ENCODE data around the gene COL5A1. TPM values are rescaled to one million over a fixed set of nuclear protein-coding genes. Genes with fewer than 3 reads are reported as not detected.

The COL5A1 gene
- total RNA-seq, 1 donor from 2014 or later: 99.6 TPM

DNA sequence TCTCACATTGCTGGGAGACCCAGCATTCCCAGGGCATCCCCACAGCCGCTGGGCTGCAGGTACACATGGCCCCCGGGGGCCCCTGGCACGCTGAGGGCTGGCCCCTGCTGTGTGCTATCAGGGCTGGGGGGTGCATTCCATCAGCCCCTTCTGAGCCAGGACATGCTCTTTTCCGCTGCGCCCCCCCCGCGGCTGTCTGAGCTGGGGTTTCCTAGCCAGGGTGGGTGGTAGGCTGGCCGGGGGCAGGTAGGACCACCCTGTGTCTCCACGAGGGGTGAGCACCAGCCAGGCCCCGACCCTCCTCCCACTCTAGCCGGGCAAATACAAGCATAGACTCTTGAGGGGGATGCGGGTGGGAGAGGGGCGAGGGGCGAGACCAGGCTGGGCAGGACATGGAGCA is 180.9 kb downstream of the COL5A1 start:
- Histone ChIP-seq H3K27ac (no peak overlapping the region), H3K9me3 (no peaks in the 10 kb centered on the region), H3K4me3 (no peak overlapping the region), H3K36me3 (peaks cover 76 to 89% of the 10 kb centered on the region in 2 donors), H3K4me1 (no peaks in the 10 kb centered on the region), H3K27me3 (no peaks in the 10 kb centered on the region)
- intact Hi-C loops (cut with DNase I): no loop called here
- no peak for DNase-seq (ENCODE audit: low spot score in 2 of 2)
- TF ChIP-seq, protein P1, sequence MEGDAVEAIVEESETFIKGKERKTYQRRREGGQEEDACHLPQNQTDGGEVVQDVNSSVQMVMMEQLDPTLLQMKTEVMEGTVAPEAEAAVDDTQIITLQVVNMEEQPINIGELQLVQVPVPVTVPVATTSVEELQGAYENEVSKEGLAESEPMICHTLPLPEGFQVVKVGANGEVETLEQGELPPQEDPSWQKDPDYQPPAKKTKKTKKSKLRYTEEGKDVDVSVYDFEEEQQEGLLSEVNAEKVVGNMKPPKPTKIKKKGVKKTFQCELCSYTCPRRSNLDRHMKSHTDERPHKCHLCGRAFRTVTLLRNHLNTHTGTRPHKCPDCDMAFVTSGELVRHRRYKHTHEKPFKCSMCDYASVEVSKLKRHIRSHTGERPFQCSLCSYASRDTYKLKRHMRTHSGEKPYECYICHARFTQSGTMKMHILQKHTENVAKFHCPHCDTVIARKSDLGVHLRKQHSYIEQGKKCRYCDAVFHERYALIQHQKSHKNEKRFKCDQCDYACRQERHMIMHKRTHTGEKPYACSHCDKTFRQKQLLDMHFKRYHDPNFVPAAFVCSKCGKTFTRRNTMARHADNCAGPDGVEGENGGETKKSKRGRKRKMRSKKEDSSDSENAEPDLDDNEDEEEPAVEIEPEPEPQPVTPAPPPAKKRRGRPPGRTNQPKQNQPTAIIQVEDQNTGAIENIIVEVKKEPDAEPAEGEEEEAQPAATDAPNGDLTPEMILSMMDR (IDR thresholded peaks at IDR 0.05): no peak

DNA sequence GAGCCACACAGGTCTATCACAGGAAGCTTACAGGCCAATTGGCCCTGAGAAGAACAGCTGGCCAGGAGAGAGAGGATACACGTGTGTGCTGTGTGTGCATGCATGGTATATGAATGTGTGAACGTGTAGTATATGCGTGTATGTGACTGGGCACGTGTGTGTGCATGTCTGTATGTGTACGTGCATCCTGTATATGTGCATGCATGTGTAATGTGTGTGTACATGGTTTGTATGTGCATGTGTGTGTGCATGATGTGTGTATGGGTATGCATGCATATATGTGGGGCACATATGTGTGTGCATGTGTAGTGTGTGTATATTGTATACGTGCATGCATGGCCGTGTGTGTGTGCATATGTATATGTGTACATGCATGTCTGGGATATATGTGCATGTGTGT is 182.0 kb downstream of the COL5A1 start:
- no peak overlapping the region for H3K27ac ChIP-seq
- TF ChIP-seq, protein P1 (IDR thresholded peaks at IDR 0.05): no peak
- no peaks in the 10 kb centered on the region for H3K27me3 ChIP-seq
- no peaks in the 10 kb centered on the region for H3K4me1 ChIP-seq
- no peaks in the 10 kb centered on the region for H3K9me3 ChIP-seq
- intact Hi-C loops (cut with DNase I): no loop called here
- H3K36me3 ChIP-seq: peaks cover 73 to 88% of the 10 kb centered on the region in 2 donors
- no peak for DNase-seq (ENCODE audit: low spot score in 2 of 2)
- no peak overlapping the region for H3K4me3 ChIP-seq

DNA sequence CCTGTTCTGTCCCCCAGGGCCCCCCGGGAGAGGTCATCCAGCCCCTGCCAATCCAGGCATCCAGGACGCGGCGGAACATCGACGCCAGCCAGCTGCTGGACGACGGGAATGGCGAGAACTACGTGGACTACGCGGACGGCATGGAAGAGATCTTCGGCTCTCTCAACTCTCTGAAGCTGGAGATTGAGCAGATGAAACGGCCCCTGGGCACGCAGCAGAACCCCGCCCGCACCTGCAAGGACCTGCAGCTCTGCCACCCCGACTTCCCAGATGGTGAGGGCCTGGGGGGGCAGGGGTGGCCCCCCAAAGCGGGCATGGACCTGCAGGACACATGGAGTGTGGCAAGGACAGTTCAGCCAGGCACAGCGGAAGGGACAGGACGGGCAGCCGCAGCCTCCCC is 183.0 kb downstream of the COL5A1 start:
- H3K36me3 ChIP-seq: peaks cover 73 to 88% of the 10 kb centered on the region in 2 donors

DNA sequence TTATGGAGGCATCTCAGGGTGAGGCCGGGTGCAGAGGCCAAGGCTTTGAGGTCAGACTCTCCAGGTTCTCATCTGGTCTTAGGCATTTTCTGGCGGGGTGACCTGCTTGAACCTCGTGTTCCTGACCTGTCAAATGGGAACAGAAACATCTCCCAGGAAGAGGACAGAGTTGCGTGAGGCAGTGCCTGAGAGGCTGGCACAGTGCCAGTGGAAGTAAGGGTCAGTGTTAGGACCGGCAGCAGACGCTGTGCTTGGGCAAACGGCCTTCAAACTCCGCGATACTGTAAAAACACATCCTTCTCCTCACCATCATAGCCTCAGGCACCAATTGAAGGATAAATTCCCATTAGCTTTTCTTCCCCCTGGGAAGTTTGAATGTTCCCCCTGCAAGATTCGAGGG is 183.4 kb downstream of the COL5A1 start:
- Histone ChIP-seq H3K36me3 (peaks cover 73 to 88% of the 10 kb centered on the region in 2 donors), H3K4me1 (no peaks in the 10 kb centered on the region), H3K4me3 (no peak overlapping the region), H3K27me3 (no peaks in the 10 kb centered on the region), H3K9me3 (no peaks in the 10 kb centered on the region), H3K27ac (no peak overlapping the region)
- TF ChIP-seq, protein P1 (IDR thresholded peaks at IDR 0.05): no peak
- DNase-seq (ENCODE audit: low spot score in 2 of 2): no peak
- intact Hi-C loops (cut with DNase I): no loop called here

More for the DNA sequence above, 183.0 kb downstream of the COL5A1 start:
- Histone ChIP-seq H3K4me3 (no peak overlapping the region), H3K4me1 (no peaks in the 10 kb centered on the region), H3K27me3 (no peaks in the 10 kb centered on the region), H3K9me3 (no peaks in the 10 kb centered on the region), H3K27ac (no peak overlapping the region)
- TF ChIP-seq, protein P1 (IDR thresholded peaks at IDR 0.05): no peak
- DNase-seq (ENCODE audit: low spot score in 2 of 2): no peak
- intact Hi-C loops (cut with DNase I): no loop called here

DNA sequence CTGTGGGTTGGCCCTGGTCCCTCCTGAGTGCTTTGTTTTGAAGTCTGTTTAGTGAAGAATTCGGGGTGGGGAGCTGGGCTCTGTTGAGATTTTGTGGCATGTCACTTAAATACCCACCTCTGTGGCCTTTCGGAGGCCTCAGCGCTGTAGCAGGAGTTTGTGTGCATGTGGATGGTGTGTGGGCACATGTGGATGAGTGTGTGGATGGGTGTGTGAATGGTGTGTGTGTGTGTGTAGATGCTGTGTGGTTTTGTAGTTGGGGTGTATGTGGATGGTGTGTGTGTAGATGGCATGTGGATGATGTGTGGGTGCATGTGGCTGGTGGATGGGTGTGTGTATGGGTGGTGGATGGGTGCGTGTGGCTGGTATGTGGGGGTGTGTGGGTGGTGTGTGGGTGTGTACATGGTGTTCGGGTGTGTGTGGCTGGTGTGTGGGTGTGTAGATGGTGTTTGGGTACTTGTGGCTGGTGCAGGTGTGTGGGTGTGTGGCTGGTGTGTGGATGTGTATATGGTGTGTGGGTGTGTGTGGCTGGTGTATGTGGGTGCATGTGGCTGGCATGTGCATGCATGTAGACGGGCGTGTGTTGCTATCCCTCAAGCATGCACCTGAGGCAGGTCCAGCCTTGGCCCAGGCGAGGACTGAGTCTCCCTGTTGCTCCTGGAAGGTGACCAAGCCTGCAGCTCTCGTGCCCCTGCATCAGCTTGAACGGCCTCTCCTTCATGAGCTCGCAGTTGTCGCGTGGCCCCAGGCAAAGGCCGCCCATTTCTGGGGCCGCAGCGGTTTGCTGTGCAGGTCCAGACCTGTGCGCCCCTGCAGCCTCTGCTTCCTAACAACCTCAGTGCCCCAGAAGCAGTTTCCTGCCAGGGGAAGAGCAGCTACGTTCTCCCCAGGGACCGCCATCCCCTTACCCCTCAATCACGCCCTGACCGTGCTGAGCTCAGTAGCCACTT is 185.0 kb downstream of the COL5A1 start:
- peaks cover 76 to 88% of the 10 kb centered on the region in 2 donors for H3K36me3 ChIP-seq

More for the DNA sequence above, 185.0 kb downstream of the COL5A1 start:
- no peak for DNase-seq (ENCODE audit: low spot score in 2 of 2)
- TF ChIP-seq, protein P1 (IDR thresholded peaks at IDR 0.05): no peak
- no peak overlapping the region for H3K4me3 ChIP-seq
- intact Hi-C loops (cut with DNase I): no loop called here
- no peaks in the 10 kb centered on the region for H3K4me1 ChIP-seq
- H3K9me3 ChIP-seq: no peaks in the 10 kb centered on the region
- no peaks in the 10 kb centered on the region for H3K27me3 ChIP-seq
- no peak overlapping the region for H3K27ac ChIP-seq
